Mammary epithelial cell (primary cell): ENCODE results near the gene DUSP28.

Experiments
- CTCF ChIP-seq, 2 donors: IDR thresholded peaks in 1 of 2; conservative IDR thresholded peaks in 1 of 2; 2 replicates each; pipeline ENCODE4 v1.5.1; 2011 to 2012; ENCODE audit warnings: inconsistent platforms in 2 of 2, low read length in 2 of 2, mild to moderate bottlenecking in 2 of 2, control low read depth in 1 of 2, low read depth in 1 of 2; ENCODE audit not compliant: insufficient read depth in 1 of 2; ENCODE audit errors: extremely low read depth in 1 of 2
- EZH2 ChIP-seq: IDR thresholded peaks from 2 replicates; pipeline ENCODE4 v1.6.1; 2012; ENCODE audit warnings: low read length, inconsistent platforms, borderline replicate concordance

DNA sequence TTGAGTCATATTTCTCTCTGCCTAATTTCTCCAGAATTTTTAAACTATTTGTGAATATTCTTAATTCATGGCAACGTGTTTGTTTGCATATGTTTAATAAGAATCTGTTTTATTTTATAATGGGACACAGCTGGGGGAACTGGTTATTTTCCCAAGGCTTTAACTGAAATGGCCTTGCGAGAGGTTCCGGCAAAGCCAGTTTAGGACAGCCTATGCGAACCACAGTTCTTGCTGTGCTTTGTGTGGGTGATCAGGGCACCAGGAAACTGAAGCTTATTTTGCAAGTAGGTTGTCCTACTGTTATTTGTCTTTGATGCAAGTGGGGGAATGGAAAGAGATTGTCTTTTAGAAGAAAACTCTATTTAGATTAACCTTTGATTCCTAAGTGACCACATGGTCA, 8.9 kb upstream of the DUSP28 start:
- TF ChIP-seq CTCF (conservative IDR thresholded peaks at IDR 0.05 in 1 of 2, IDR thresholded peaks at IDR 0.05 in 1 of 2; ENCODE audit: extremely low read depth in 1 of 2, insufficient read depth in 1 of 2, low read depth in 1 of 2, low read length in 2 of 2) = no peak
- no peak for TF ChIP-seq EZH2
